ENCODE data around the gene IRAK3. TPM values are rescaled to one million over a fixed set of nuclear protein-coding genes. Genes with fewer than 3 reads are reported as not detected.

IRAK3 gene
- total RNA-seq, 1 experiment from 2014 or later, result 0.44 TPM

GRCh38 chr12:66142826-66143225 is 46.2 kb upstream of the IRAK3 start:
- Histone ChIP-seq H3K18ac (ENCODE audit: insufficient read length, low read depth, low read length) (no peak overlapping the region), H3K4me1 (ENCODE audit: insufficient read depth, low read length) (no peaks in the 10 kb centered on the region), H4K5ac (ENCODE audit: insufficient read length, low read depth, low read length) (no peak overlapping the region), H3K79me2 (ENCODE audit: insufficient read depth, low read length) (no peaks in the 10 kb centered on the region), H3K9ac (ENCODE audit: extremely low read depth, insufficient read length, low read length) (no peak overlapping the region), H3T11ph (ENCODE audit: low read length) (no peak overlapping the region), H3K27me3 (ENCODE audit: insufficient read depth, low read length) (no peaks in the 10 kb centered on the region), H3K56ac (ENCODE audit: insufficient read length, low read depth, low read length) (no peak overlapping the region), H2AK5ac (ENCODE audit: insufficient read length, low read length) (no peak overlapping the region), H2BK15ac (ENCODE audit: low read depth, low read length) (no peak overlapping the region), H3K4ac (ENCODE audit: low read depth, low read length) (no peak overlapping the region), H3K23ac (ENCODE audit: insufficient read length, low read depth, low read length) (no peak overlapping the region), H4K20me1 (ENCODE audit: control insufficient read depth, insufficient read depth, insufficient read length) (no peaks in the 10 kb centered on the region), H4K8ac (replicated peaks; ENCODE audit: insufficient read length, low read depth, low read length) (no peak overlapping the region), H3K14ac (ENCODE audit: insufficient read depth, low read length) (no peak overlapping the region), H3K9me3 (ENCODE audit: control insufficient read depth, low read depth, low read length) (no peaks in the 10 kb centered on the region), H3K4me2 (ENCODE audit: insufficient read depth, insufficient read length, low read length) (no peak overlapping the region), H2BK5ac (ENCODE audit: insufficient read length, low read length) (no peak overlapping the region), H2BK20ac (ENCODE audit: low read depth, low read length, poor library complexity, severe bottlenecking) (no peak overlapping the region), H3K23me2 (ENCODE audit: insufficient read length, low read depth, low read length, poor library complexity, severe bottlenecking) (no peaks in the 10 kb centered on the region), H2BK120ac (ENCODE audit: low read depth, low read length, poor library complexity, severe bottlenecking) (no peak overlapping the region), H2AFZ (ENCODE audit: low read length) (no peak overlapping the region), H4K91ac (ENCODE audit: insufficient read length, low read depth, low read length) (no peak overlapping the region), H2BK12ac (ENCODE audit: insufficient read length, low read depth, low read length) (no peak overlapping the region), H3K27ac (ENCODE audit: insufficient read length, low read depth, low read length) (no peak overlapping the region), H3K79me1 (ENCODE audit: insufficient read depth, low read depth, low read length, poor library complexity, severe bottlenecking) (no peaks in the 10 kb centered on the region)
- DNase-seq, result no peak
- Mint-ChIP-seq H3K27me3 (ENCODE audit: low read depth) (peaks cover 2% of the 10 kb centered on the region), H3K36me3 (ENCODE audit: insufficient read depth in 1 of 3, low read depth in 3 of 3) (peaks cover 19 to 39% (median 33%) of the 10 kb centered on the region in 3 experiments), H3K27ac (no peak overlapping the region), H3K4me3 (no peak overlapping the region), H3K4me1 (peaks cover 5% of the 10 kb centered on the region in 2 experiments), H3K9me3 (peaks cover 28 to 29% of the 10 kb centered on the region in 2 experiments)
- no peak for TF ChIP-seq CTCF (conservative IDR thresholded peaks at IDR 0.05)
